HepG2 (cell line): ENCODE data around the gene CAPZB. TPM values are rescaled to one million over a fixed set of nuclear protein-coding genes. Genes with fewer than 3 reads are reported as not detected.

Source experiments
- CSRNP2 ChIP-seq: sonication (generic); formaldehyde crosslinking; conservative IDR thresholded peaks from 2 replicates; pipeline ENCODE4 v1.8.0; 2022; ENCODE audit warnings: low read depth, missing genetic modification reagents
- FOXO1 ChIP-seq: sonication (generic); formaldehyde crosslinking; IDR thresholded peaks from 2 replicates; pipeline ENCODE4 v1.4.0; 2020; ENCODE audit warnings: missing genetic modification reagents
- HIVEP1 ChIP-seq: sonication (generic); formaldehyde crosslinking; IDR thresholded peaks from 2 replicates; pipeline ENCODE4 v1.4.0; 2020; ENCODE audit warnings: mild to moderate bottlenecking, missing genetic modification reagents
- PRDM4 ChIP-seq: sonication (generic); formaldehyde crosslinking; IDR thresholded peaks from 2 replicates; pipeline ENCODE4 v1.9.0; 2021; ENCODE audit warnings: missing genetic modification reagents, borderline replicate concordance
- SIN3A ChIP-seq: IDR thresholded peaks from 2 replicates; pipeline ENCODE4 v1.6.1; 2011; ENCODE audit warnings: low read depth, mild to moderate bottlenecking, control low read depth, low read length, borderline replicate concordance
- STAG1 ChIP-seq: sonication (generic); formaldehyde crosslinking; IDR thresholded peaks from 2 replicates; pipeline ENCODE4 v1.4.0; 2020; ENCODE audit warnings: missing genetic modification reagents
- THAP9 ChIP-seq: sonication (generic); formaldehyde crosslinking; IDR thresholded peaks from 2 replicates; pipeline ENCODE4; 2020; ENCODE audit warnings: missing genetic modification reagents, mild to moderate bottlenecking, borderline replicate concordance
- ZMYM4 ChIP-seq: sonication (generic); formaldehyde crosslinking; IDR thresholded peaks from 2 replicates; pipeline ENCODE4 v1.8.1; 2023; ENCODE audit warnings: mild to moderate bottlenecking, missing genetic modification reagents
- ZNF232 ChIP-seq: sonication (generic); formaldehyde crosslinking; IDR thresholded peaks from 2 replicates; pipeline ENCODE4 v1.4.0; 2020; ENCODE audit warnings: missing genetic modification reagents, borderline replicate concordance
- ZNF34 ChIP-seq: sonication (generic); formaldehyde crosslinking; IDR thresholded peaks from 2 replicates; pipeline ENCODE4 v1.4.0; 2020; ENCODE audit warnings: mild to moderate bottlenecking, missing genetic modification reagents, borderline replicate concordance
- ZNF431 ChIP-seq: sonication (generic); formaldehyde crosslinking; IDR thresholded peaks from 2 replicates; pipeline ENCODE4 v1.9.0; 2022; ENCODE audit warnings: missing genetic modification reagents, low read depth, mild to moderate bottlenecking, borderline replicate concordance
- ZNF713 ChIP-seq: sonication (generic); formaldehyde crosslinking; IDR thresholded peaks from 2 replicates; pipeline ENCODE4 v1.4.0; 2020; ENCODE audit warnings: mild to moderate bottlenecking, missing genetic modification reagents
- ZNF781 ChIP-seq: sonication (generic); formaldehyde crosslinking; IDR thresholded peaks from 2 replicates; pipeline ENCODE4 v1.5.1; 2020; ENCODE audit warnings: borderline replicate concordance, mild to moderate bottlenecking, missing genetic modification reagents; ENCODE audit errors: not compliant biosample characterization
- polyA plus RNA-seq, 8 experiments: library from polyadenylated mRNA; depleted of rRNA in 3 of 8; stranded (reverse) in 7 of 8; unstranded in 1 of 8; fragments of >200 nt; fragmentation: Illumina TruSeq in 4 of 8; extraction: Trizol in 4 of 8; gene quantifications; 2 replicates each; pipeline versions ENCODE4 v1.2.1 to v1.2.3, GENCODE V29; 2011 to 2016; ENCODE audit warnings: low read depth in 4 of 8, missing spikeins in 1 of 8, mixed read lengths in 1 of 8; ENCODE audit not compliant: insufficient read depth in 1 of 8
- total RNA-seq, 5 experiments: library from RNA; depleted of rRNA; stranded (reverse); fragments of >200 nt; fragmentation: Illumina TruSeq; extraction: Trizol; gene quantifications; 2 replicates each; pipeline ENCODE4 v1.2.3, GENCODE V29; 2016; ENCODE audit warnings: low read depth in 1 of 5
- TF ChIP-seq, protein P1 (sequence below): sonication (generic); formaldehyde crosslinking; IDR thresholded peaks from 2 replicates; pipeline ENCODE4 v1.8.1; 2023; ENCODE audit warnings: missing genetic modification reagents, mild to moderate bottlenecking, borderline replicate concordance
- TF ChIP-seq, protein P2 (sequence below): sonication (generic); formaldehyde crosslinking; IDR thresholded peaks from 2 replicates; pipeline ENCODE4 v1.5.1; 2020; ENCODE audit warnings: missing genetic modification reagents, mild to moderate bottlenecking, borderline replicate concordance
- TF ChIP-seq, protein P3 (sequence below): sonication (generic); formaldehyde crosslinking; conservative IDR thresholded peaks from 2 replicates; pipeline ENCODE4 v1.8.0; 2022; ENCODE audit warnings: missing genetic modification reagents

The CAPZB gene
- total and polyA plus RNA-seq, 2 of the 13 experiments (the other 11 are each of a cell fraction or from before 2014, with no cell fraction given): 58.9 to 76.9 TPM

DNA sequence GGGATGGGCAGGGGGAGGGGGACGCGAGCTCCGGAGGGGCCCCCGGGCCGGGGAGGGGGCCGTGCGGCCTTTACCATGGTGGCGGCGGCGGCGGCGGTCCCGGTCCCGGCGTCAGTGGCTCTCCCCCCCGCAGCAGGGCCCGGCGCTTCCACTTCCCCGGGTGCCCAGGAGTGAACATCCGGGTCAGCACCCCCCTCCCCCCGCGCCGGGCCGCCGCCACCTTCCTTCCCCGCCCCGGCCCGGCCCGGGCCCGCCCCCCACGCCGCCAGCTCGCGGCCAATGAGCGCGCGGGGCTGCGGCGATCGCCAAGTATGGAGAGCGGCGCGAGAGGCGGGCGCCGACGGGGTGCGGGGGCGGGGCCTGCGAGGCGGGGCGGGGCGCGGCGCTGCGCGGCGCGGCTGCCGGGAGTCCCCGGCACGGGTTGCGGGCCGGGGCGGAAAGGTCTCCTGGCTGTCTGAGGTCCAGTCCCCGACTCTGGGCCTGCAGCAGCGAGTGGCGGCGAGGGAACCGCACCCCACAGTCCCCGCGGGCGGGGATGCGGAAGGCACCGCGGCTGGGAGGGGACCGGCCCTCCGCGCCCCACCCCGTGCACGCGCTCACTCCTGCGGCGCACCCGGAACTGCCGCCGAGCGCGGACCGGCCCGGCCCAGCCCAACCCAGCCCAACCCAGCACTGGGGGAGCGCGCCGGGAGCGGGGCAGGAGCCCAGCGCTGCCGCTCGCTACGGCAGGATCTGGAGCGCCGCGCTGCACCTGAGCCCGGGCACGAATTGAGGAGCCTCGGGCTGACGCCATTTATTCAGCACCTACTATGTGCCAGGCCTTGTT, at the start of gene CAPZB (continued):
- TF ChIP-seq ZNF431 (CRISPR knock-in tag): no peak
- no peak for TF ChIP-seq HIVEP1 (CRISPR knock-in tag)
- TF ChIP-seq, protein P1, sequence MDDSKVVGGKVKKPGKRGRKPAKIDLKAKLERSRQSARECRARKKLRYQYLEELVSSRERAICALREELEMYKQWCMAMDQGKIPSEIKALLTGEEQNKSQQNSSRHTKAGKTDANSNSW (CRISPR knock-in tag): no peak
- no peak for TF ChIP-seq CSRNP2 (CRISPR knock-in tag)
- 0 out of 2 replicates have a peak, but pooled peaks have one; percentile 18 for TF ChIP-seq STAG1 (CRISPR knock-in tag)
- TF ChIP-seq, protein P2, sequence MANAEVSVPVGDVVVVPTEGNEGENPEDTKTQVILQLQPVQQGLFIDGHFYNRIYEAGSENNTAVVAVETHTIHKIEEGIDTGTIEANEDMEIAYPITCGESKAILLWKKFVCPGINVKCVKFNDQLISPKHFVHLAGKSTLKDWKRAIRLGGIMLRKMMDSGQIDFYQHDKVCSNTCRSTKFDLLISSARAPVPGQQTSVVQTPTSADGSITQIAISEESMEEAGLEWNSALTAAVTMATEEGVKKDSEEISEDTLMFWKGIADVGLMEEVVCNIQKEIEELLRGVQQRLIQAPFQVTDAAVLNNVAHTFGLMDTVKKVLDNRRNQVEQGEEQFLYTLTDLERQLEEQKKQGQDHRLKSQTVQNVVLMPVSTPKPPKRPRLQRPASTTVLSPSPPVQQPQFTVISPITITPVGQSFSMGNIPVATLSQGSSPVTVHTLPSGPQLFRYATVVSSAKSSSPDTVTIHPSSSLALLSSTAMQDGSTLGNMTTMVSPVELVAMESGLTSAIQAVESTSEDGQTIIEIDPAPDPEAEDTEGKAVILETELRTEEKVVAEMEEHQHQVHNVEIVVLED (CRISPR knock-in tag): peak; percentile 56; the same call in 1 of the 2 replicates
- peak; percentile 70 for TF ChIP-seq FOXO1 (CRISPR knock-in tag)
- TF ChIP-seq, protein P3, sequence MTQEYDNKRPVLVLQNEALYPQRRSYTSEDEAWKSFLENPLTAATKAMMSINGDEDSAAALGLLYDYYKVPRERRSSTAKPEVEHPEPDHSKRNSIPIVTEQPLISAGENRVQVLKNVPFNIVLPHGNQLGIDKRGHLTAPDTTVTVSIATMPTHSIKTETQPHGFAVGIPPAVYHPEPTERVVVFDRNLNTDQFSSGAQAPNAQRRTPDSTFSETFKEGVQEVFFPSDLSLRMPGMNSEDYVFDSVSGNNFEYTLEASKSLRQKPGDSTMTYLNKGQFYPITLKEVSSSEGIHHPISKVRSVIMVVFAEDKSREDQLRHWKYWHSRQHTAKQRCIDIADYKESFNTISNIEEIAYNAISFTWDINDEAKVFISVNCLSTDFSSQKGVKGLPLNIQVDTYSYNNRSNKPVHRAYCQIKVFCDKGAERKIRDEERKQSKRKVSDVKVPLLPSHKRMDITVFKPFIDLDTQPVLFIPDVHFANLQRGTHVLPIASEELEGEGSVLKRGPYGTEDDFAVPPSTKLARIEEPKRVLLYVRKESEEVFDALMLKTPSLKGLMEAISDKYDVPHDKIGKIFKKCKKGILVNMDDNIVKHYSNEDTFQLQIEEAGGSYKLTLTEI (CRISPR knock-in tag): no peak
- 0 out of 2 replicates have a peak, but pooled peaks have one; percentile 25 for TF ChIP-seq SIN3A
- no peak for TF ChIP-seq ZNF781 (CRISPR knock-in tag)
- TF ChIP-seq ZNF713 (CRISPR knock-in tag): no peak
- peak; percentile 35; the same call in 1 of the 2 replicates for TF ChIP-seq ZMYM4
- TF ChIP-seq ZNF232: 0 out of 2 replicates have a peak, but pooled peaks have one; percentile 60
- no peak for TF ChIP-seq PRDM4
- no peak for TF ChIP-seq THAP9
- peak; percentile 10; the same call in 1 of the 2 replicates for TF ChIP-seq ZNF34
